Limb (tissue), 2 donors: ENCODE data around the gene RAP1GDS1.

Experiments
- DNase-seq, 2 donors: peaks; one replicate each; pipeline ENCODE4 v3.0.0-alpha.2; 2016; ENCODE audit errors: extremely low spot score in 2 of 2

RAP1GDS1 gene

GRCh38 chr4:98480535-98480934, 219.4 kb downstream of the RAP1GDS1 start:
- DNase-seq, result no peak

GRCh38 chr4:98481167-98481566, 220.0 kb downstream of the RAP1GDS1 start:
- peak in 1 of 2 donors; percentile 15 for DNase-seq

- no peak for DNase-seq
These were observed 221.3 kb downstream of the RAP1GDS1 start for GRCh38 chr4:98482503-98482846.

- DNase-seq, result no peak
These were observed 221.9 kb downstream of the RAP1GDS1 start for GRCh38 chr4:98482847-98483806.

GRCh38 chr4:98484031-98484430, 222.8 kb downstream of the RAP1GDS1 start:
- DNase-seq, result no peak

GRCh38 chr4:98485816-98486345, 224.7 kb downstream of the RAP1GDS1 start:
- DNase-seq, result no peak

GRCh38 chr4:98490251-98490650, 229.1 kb downstream of the RAP1GDS1 start:
- DNase-seq, result no peak

GRCh38 chr4:98491899-98492559, 230.8 kb downstream of the RAP1GDS1 start:
- no peak for DNase-seq

- no peak for DNase-seq
These were observed 232.1 kb downstream of the RAP1GDS1 start for GRCh38 chr4:98493296-98493695.
